ENCODE measurements around the gene LETM1.
A peak's percentile ranks its signal among the peaks of the same experiment; 100 is the strongest.

- TF ChIP-seq CTCF (IDR thresholded peaks at IDR 0.05) (peak in 1 of 6 experiments; percentile 8), POLR2A (IDR thresholded peaks at IDR 0.05) (peak; percentile 75 to 85)
Measured at GRCh38 chr4:1870578-1871443, 14.9 kb upstream of the LETM1 start, which contains the start of gene NSD2.

Measured in adrenal gland (tissue), 5 donors.